22Rv1 (cell line): ENCODE measurements around the gene PKD2L2.

Experiments used
- CTCF ChIP-seq: fragments of 450-650 bp; IDR thresholded peaks from 2 replicates; pipeline ENCODE4 v1.5.1; 2017; ENCODE audit warnings: mild to moderate bottlenecking
- ZFX ChIP-seq: fragments of 450-650 bp; IDR thresholded peaks from 2 replicates; pipeline ENCODE4 v1.6.1; 2017; ENCODE audit warnings: antibody characterized with exemption, borderline replicate concordance

DNA sequence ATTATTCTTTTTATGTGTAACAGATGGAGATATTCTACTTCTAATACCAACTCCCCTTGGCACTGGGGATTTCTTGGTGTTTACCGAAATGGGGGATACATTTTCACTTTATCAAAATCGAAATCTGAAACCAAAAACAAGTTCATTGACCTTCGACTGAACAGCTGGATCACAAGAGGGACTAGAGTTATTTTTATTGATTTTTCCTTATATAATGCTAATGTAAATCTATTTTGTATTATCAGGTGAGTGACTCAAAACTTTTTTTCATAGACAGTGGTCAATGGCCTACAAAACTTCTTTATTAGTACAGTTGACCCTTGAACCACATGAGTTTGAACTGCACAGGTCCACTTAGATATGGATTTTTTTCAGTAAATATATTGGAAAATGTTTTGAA lies 10.2 kb downstream of the PKD2L2 start:
- TF ChIP-seq CTCF (no peak), ZFX (no peak)
